ENCODE measurements around the gene PTPN4.

GRCh38 chr2:119879502-119879901 is 119.8 kb downstream of the PTPN4 start:
- TF ChIP-seq CTCF (conservative IDR thresholded peaks at IDR 0.05): no peak
- TF ChIP-seq EZH2 (IDR thresholded peaks at IDR 0.05; ENCODE audit: low read depth): no peak

Measured in PC-9 (cell line).